ENCODE results near the gene SRRD.
"Not testable (repeated sequence)": the region's sequence is repeated elsewhere in the genome, so short reads cannot be mapped to it uniquely, and the experiment has no call there.

Gene SRRD, protein sequence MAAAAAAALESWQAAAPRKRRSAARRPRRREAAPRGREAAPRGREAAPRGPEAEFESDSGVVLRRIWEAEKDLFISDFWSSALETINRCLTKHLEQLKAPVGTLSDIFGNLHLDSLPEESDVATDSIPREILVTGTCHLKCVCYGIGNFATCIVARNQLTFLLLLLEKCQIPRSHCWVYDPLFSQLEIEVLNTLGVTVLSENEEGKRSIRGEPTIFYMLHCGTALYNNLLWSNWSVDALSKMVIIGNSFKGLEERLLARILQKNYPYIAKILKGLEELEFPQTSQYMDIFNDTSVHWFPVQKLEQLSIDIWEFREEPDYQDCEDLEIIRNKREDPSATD

DNA sequence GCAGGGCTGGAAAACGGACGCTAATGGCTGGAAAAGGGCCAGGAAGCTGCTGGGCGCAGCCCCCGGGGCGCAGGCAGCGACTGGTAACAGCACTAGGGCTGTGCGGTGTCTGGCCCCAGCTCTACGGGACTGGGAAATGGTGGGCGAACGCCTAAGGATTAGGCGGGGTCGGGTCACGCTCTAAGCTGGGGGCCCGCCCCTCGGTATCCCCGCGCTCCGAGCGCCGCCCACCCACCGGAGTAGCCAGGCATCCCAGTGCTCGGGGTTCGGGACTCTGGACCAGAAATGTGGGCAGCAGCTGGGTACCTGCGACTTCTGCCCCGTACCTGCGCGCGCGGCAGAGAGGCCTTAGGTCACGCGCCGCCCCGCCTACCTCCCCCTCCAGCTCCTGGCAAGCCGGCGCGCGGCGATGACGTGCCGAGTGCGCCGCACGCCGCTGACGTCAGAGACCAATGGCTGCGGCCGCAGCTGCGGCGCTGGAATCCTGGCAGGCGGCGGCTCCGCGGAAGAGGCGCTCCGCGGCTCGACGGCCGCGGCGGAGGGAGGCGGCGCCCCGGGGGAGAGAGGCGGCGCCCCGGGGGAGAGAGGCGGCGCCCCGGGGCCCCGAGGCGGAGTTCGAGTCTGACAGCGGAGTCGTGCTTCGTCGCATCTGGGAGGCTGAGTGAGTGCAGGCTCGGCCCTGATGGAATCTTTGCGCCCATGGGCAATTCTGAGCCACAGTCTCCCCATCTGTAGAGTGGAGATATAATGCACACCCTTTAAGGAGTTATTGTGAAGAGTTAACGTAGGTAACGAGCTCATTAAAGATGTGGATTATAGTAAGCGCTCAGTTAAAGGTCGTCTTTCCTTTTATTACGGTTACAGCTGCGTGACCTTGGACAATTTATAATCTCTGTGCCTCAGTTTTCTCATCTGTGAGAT, at the start of gene SRRD, which contains the start of gene HPS4:
TSS of gene SRRD (plus strand) at position 439 of the 921 bp plus-strand sequence. CDS start at position 453, 14 bp downstream.
TSS of gene HPS4 (minus strand) at position 345 of the 921 bp plus-strand sequence. CDS start 2,021 bp downstream, outside the sequence.
- H3K27ac ChIP-seq: peak within 1 kb of the TSS; percentile 89
- TF ChIP-seq, protein P1, sequence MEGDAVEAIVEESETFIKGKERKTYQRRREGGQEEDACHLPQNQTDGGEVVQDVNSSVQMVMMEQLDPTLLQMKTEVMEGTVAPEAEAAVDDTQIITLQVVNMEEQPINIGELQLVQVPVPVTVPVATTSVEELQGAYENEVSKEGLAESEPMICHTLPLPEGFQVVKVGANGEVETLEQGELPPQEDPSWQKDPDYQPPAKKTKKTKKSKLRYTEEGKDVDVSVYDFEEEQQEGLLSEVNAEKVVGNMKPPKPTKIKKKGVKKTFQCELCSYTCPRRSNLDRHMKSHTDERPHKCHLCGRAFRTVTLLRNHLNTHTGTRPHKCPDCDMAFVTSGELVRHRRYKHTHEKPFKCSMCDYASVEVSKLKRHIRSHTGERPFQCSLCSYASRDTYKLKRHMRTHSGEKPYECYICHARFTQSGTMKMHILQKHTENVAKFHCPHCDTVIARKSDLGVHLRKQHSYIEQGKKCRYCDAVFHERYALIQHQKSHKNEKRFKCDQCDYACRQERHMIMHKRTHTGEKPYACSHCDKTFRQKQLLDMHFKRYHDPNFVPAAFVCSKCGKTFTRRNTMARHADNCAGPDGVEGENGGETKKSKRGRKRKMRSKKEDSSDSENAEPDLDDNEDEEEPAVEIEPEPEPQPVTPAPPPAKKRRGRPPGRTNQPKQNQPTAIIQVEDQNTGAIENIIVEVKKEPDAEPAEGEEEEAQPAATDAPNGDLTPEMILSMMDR (conservative IDR thresholded peaks at IDR 0.05): no peak

DNA sequence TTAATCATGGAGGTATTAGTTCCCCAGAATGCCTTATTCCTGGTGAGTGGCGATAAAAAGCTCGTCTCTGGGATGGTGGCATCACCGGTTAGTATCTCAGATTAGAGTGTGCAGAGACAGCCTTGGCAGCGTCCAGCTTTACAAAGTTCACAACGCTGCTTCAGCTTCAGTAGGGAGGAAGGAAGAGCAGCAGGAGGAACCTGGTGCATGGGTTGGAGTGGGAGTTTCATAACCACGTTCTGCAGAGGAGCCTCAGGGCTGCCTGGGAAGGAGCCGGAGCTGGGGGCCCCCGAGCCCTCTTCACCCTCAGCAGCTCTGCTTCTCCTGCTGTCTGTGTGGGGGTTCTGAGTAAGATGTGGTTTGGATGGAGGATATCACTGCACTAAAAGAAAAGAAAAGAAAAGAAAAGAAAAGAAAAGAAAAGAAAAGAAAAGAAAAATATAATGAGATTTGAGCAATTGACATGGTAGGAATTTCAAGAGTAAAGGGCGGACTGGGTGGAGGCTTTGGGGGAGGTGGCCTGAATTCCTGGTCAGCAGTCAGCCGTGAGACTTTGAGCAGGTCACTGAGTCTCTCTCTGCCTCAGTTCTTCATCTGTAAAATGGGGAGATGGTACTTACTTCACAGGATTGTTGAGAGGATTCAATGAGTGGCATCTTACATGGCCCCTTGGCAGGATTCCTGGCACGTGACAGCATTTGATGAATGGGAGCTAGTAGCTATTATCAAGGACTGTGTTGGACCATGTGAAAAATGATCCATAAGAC, 48.2 kb upstream of the SRRD start:
- peak overlapping the region; percentile 80 for H3K27ac ChIP-seq
- TF ChIP-seq, protein P1 (conservative IDR thresholded peaks at IDR 0.05): no peak

DNA sequence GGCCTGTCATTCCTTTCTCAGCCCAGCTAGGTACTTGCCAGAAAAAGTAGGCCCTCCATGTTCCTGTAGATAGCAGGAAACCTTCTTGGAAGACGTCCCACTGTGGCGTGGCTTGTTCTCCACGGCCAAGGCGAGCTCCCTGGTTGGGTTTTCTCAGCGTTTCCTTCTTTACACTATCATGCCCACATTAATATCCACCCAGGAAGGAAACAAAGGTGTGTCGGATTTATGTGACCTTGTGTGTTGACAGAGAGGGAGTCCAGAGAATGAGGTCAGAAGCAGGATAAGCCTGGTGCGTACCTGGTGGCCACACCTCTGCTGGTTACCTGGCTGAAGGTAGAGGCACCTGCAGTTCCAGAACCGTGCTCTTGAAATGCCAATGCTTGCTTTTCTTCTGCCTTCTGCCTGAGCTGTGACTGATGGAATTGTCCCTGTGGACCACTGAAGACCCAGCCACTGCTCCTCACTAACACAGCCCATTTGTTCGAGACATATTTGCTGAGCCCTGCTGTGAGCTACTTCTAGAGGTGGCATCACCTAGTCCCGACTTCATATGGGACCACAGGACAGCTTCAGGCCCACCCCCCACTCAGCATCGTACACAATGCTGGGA, 46.7 kb upstream of the SRRD start:
- peak overlapping the region; percentile 80 for H3K27ac ChIP-seq
- TF ChIP-seq, protein P1 (conservative IDR thresholded peaks at IDR 0.05): peak; percentile 26; the same call in 1 of the 2 replicates

DNA sequence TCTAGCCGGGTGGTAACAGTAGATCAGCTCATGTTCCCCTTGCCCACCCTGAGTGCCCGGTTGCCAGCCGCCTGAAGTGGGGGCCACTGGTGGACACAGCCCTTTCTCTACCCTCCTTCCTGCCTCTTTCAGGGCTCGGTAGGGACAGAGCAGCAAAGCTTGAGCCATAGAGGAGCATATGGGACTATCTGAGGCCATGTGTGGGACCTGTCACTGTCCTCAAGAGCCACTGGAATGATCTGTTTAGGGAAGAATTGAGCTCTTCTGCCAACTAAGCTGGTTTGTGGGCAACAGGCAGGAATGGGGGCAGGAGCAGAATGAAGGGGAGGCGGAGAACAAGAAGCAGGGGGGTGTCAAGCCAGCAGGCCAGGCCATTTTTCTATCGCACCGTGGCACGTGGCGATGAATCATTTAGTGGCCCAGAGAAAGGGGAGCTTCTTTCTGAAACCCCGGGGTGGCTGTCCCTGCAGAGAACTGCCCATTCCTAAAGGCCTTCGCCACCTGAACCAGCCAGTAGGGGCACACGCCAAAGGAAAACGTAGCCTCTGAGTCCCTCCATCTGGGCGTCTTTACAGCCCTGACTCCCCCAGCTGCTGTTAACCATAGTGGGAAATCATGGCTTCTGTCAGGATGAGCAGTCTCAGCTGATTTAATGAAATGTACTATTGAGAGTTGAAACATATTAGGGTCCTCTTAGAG, 45.8 kb upstream of the SRRD start:
- TF ChIP-seq, protein P1 (conservative IDR thresholded peaks at IDR 0.05): no peak
- peak overlapping the region; percentile 80 for H3K27ac ChIP-seq

DNA sequence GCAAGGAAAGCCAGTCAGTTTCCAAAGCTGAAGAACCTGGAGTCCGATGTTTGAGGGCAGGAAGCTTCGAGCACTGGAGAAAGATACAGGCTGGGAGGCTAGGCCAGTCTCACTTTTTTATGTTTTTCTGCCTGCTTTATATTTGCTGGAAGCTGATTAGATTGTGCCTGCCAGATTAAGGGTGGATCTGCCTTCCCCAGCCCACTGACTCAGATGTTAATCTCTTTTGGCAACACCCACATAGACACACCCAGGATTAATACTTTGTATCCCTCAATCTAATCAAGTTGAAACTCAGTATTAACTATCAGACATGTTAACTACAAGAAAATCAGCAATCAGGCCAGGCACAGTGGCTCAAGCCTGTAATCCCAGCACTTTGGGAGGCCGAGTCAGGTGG, 44.9 kb upstream of the SRRD start:
- H3K27ac ChIP-seq: not testable (repeated sequence)

DNA sequence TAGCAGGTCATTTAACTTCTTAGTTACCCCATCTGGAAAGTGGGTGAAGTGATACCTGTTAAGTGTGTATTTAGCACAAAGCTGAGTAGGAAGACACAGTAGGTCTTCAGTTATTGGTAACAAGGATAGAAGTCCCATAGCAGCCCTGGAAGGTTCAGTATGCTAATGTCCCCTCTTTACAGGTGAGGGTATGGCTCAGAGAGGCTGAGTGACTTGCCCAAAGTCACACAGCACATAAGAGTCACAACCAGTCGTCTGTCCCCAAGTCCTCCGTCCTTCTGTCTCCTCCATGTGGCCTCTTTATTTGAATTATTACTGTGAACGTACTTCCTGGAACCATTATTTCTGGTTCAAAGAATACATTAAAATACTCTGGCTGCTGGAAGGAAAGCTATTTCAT, 44.1 kb upstream of the SRRD start:
- TF ChIP-seq, protein P1 (conservative IDR thresholded peaks at IDR 0.05): no peak

More for the DNA sequence above, 44.1 kb upstream of the SRRD start:
- H3K27ac ChIP-seq: no peak overlapping the region
